22Rv1 (cell line): ENCODE results near the gene CTNNA3.

Source experiments
- H3K27ac ChIP-seq: fragments of 450-650 bp; 2 replicates; pipeline ENCODE4 v1.5.1; 2017
- ZFX ChIP-seq: fragments of 450-650 bp; IDR thresholded peaks from 2 replicates; pipeline ENCODE4 v1.6.1; 2017; ENCODE audit warnings: antibody characterized with exemption, borderline replicate concordance
- TF ChIP-seq, protein P1 (sequence below): fragments of 450-650 bp; IDR thresholded peaks from 2 replicates; pipeline ENCODE4 v1.5.1; 2017; ENCODE audit warnings: mild to moderate bottlenecking

Gene CTNNA3

DNA sequence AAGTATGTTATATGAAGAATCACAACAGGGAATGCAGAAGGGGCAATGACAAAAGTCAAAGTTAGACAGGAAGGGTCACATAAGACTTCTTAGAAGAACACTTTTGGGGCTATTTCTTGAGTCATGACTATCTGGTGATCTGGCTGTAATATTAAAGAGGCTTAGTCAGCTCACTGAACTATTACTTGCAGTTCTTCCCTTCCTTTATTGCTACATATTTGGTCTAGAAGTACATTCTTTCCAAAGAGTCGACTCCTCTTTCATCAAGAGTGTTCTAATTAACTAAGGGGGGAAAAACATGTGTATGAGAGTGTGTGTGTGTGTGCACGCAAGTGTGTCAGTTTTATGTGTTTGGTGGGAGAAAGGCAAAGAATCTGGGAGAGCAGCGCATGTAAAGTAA, 1017.5 kb downstream of the CTNNA3 start:
- TF ChIP-seq, protein P1, sequence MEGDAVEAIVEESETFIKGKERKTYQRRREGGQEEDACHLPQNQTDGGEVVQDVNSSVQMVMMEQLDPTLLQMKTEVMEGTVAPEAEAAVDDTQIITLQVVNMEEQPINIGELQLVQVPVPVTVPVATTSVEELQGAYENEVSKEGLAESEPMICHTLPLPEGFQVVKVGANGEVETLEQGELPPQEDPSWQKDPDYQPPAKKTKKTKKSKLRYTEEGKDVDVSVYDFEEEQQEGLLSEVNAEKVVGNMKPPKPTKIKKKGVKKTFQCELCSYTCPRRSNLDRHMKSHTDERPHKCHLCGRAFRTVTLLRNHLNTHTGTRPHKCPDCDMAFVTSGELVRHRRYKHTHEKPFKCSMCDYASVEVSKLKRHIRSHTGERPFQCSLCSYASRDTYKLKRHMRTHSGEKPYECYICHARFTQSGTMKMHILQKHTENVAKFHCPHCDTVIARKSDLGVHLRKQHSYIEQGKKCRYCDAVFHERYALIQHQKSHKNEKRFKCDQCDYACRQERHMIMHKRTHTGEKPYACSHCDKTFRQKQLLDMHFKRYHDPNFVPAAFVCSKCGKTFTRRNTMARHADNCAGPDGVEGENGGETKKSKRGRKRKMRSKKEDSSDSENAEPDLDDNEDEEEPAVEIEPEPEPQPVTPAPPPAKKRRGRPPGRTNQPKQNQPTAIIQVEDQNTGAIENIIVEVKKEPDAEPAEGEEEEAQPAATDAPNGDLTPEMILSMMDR, result no peak
- TF ChIP-seq ZFX, result no peak
- H3K27ac ChIP-seq, result no peak overlapping the region

DNA sequence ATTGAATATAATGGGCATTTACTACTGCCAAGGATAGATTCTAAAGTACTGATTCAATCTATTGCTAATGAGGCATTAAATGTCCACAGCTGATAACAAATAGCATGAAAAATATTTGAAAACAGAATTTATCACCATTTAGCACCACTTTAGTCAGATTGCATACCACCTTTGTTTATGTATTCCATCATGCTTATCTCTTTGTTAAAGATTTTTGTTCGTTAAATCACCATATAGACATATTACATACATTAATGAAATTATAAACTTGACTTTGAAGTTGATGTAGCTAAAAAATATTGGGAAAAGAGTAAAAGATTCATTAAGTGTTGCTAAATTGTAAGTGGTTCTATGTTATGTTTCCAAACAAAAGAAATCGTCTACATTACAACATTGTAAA, 1022.9 kb downstream of the CTNNA3 start:
- no peak overlapping the region for H3K27ac ChIP-seq
- TF ChIP-seq, protein P1, result no peak
- no peak for TF ChIP-seq ZFX

DNA sequence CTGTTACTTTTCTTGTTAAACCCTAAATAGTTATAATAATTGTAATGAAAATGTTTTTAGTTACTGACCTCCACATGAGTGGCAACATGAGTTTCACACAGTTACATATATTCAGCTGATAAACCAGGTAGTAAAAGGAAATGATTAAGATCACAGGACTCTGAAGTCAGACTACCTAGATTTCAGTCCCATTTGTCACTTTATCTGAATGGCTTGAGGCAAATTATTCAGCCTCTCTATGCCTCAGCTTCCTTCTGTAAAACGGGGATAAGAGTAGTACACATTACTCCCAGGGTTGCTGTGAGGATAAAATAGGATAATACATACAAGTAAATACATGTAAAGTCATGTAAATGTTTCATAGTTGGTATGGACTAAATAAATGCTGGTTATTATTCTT, 1024.4 kb downstream of the CTNNA3 start:
- TF ChIP-seq, protein P1, result no peak
- H3K27ac ChIP-seq, result no peak overlapping the region

DNA sequence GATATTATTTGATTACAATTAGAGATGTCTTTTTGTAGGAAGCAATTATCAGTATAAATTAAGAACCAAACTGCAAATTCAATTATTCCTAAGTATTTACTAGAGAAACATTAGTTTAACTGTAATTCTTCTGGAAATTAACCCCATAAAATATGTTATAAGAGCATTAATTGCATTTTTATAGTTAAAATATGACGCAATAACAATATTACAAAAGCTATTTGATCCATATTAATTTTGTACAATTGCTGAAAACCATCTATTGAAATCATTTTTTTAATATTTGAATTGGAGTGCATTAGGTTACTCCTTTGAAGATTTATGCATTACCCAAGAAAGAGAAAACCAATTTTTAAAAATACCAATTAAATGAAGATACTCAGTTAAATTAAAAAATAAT, 1024.9 kb downstream of the CTNNA3 start:
- TF ChIP-seq, protein P1, result no peak
- no peak for TF ChIP-seq ZFX

DNA sequence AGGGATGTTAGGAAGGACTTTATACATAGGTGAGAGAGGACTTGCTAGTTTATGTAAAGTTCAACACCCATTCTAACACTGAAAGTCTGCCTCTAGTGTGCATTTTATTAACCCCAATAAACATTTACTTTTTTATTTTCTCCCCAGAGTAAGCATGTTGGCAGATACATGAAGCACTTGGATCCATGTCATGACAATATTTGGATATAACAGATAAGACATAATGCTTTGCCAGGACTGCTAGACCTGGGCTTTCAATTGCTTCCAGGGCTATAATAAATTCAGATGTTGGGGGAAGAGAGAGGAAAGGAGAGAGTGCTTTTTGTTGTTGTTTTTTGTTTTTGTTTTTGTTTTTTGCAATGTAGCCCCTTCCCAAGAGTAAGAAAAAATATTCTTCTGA, 1039.5 kb downstream of the CTNNA3 start:
- TF ChIP-seq ZFX, result no peak
- TF ChIP-seq, protein P1, result no peak
- no peak overlapping the region for H3K27ac ChIP-seq

More for the DNA sequence above, 1024.9 kb downstream of the CTNNA3 start:
- H3K27ac ChIP-seq, result no peak overlapping the region

DNA sequence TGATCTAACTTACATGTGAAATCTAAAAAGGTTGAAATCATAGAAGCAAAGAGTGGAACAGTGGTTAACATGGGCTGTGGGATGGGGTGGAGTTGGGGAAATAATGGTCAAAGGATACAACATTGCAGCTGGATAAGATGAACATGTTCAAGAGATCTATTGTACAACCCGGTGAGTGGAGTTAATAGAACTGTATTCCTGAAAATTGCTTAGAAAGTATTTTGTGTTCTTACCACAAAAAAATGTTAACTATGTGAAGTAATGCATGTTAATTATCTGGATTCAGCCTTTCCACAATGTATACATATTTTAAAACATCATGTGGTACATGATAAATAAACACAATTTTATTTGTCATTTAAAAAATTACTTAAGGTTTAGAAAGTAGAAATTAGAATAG, 1041.1 kb downstream of the CTNNA3 start:
- H3K27ac ChIP-seq, result no peak overlapping the region
- TF ChIP-seq, protein P1, result no peak
- TF ChIP-seq ZFX, result no peak

DNA sequence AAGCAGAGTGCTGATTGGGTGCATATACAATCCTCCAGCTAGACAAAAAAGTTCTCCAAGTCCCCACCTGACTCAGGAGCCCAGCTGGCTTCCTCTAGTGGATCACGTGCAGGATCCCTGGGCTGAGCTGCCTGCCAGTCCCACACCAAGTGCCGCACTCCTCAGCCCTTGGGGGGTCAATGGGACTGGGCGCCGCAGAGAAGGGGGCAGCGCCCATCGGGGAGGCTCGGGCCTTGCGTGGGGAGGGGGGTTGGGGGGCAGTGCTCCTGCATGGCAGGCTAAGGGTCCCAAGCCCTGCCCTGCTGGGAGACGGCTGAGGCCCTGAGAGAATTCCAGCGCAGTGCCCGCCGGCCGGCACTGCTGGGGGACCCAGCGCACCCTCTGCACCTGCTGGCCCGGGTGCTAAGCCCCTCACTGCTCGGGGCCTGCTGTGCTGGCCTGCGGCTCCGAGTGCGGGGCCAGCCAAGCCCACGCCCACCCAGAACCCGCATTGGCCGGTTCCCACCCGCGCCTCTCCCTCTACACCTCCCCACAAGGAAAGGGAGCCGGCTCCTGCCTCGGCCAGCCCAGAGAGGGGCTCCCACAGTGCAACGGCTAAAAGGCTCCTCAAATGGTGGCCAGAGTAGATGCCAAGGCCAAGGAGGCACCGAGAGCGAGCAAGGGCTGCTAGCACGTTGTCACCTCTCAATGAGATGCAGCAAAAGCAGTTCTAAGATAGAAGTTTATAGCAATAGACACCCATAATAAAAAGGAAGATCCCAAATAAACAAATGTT, 1044.5 kb downstream of the CTNNA3 start:
- no peak for TF ChIP-seq ZFX
- TF ChIP-seq, protein P1, result no peak
- no peak overlapping the region for H3K27ac ChIP-seq
